Upper lobe of left lung (tissue), 4 donors: Measurements from ENCODE around the gene DNAH12.

Source experiments
- EP300 ChIP-seq, 4 donors: sonication (generic); formaldehyde crosslinking; IDR thresholded peaks; one replicate each; pipeline ENCODE4 v1.5.1; 2017; ENCODE audit warnings: antibody characterized with exemption in 4 of 4, control low read depth in 2 of 4
- POLR2A ChIP-seq, 4 donors: fragments of 450-650 bp; IDR thresholded peaks; one replicate each; pipeline ENCODE4 v1.5.1; 2016 to 2017; ENCODE audit warnings: antibody characterized with exemption in 4 of 4, mild to moderate bottlenecking in 2 of 4
- POLR2AphosphoS5 ChIP-seq, 2 donors: sonication (generic); formaldehyde crosslinking; IDR thresholded peaks; one replicate each; pipeline ENCODE4 v1.5.1; 2017; ENCODE audit warnings: antibody characterized with exemption in 2 of 2
- TF ChIP-seq, protein P1 (sequence below), 6 experiments: fragments of 450-650 bp in 4 of 6; fragments of 200-600 bp in 2 of 6; sonication (generic) in 2 of 6; IDR thresholded peaks; one replicate each; pipeline ENCODE4 v1.5.1; 2016 to 2019; ENCODE audit warnings: antibody characterized with exemption in 6 of 6

DNA sequence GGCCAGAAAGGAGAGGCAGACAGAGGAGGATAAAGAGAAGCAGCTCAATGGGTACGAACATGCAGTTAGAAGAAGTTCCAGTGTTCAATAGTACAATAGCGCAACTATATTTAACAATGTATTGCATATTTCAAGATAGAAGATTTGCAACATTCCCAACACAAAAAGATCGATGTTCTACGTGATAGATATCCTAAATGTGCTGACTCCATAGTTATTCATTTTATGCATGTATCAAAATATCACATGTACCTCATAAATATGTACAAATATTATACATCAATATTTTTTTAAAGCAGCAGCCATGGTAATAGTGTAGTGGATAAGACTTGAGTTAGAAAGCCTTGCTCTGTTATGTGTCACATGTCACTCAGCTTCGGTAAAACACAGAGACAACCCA lies 141.5 kb downstream of the DNAH12 start:
- TF ChIP-seq POLR2AphosphoS5 (IDR thresholded peaks at IDR 0.05) (no peak), EP300 (IDR thresholded peaks at IDR 0.05) (no peak), POLR2A (IDR thresholded peaks at IDR 0.05) (no peak)
- TF ChIP-seq, protein P1, sequence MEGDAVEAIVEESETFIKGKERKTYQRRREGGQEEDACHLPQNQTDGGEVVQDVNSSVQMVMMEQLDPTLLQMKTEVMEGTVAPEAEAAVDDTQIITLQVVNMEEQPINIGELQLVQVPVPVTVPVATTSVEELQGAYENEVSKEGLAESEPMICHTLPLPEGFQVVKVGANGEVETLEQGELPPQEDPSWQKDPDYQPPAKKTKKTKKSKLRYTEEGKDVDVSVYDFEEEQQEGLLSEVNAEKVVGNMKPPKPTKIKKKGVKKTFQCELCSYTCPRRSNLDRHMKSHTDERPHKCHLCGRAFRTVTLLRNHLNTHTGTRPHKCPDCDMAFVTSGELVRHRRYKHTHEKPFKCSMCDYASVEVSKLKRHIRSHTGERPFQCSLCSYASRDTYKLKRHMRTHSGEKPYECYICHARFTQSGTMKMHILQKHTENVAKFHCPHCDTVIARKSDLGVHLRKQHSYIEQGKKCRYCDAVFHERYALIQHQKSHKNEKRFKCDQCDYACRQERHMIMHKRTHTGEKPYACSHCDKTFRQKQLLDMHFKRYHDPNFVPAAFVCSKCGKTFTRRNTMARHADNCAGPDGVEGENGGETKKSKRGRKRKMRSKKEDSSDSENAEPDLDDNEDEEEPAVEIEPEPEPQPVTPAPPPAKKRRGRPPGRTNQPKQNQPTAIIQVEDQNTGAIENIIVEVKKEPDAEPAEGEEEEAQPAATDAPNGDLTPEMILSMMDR (IDR thresholded peaks at IDR 0.05): no peak
